Right atrium auricular region (tissue), 2 donors: ENCODE measurements around the gene HOATZ. TPM values are rescaled to one million over a fixed set of nuclear protein-coding genes. Genes with fewer than 3 reads are reported as not detected.

Source experiments
- DNase-seq: peaks from one replicate; pipeline ENCODE4 v3.0.0-alpha.2; 2019; ENCODE audit warnings: low spot score
- H3K27ac ChIP-seq, 2 donors: fragments of 200-600 bp; sonication (generic); 1 replicate in 1 of 2; 2 replicates in 1 of 2; pipeline ENCODE4 v1.5.1; 2016 to 2019
- H3K27me3 ChIP-seq, 2 donors: fragments of 200-600 bp; sonication (generic); one replicate each; pipeline versions ENCODE4 v1.5.1 to v1.6.0; 2017 to 2019
- H3K36me3 ChIP-seq: fragments of 200-600 bp; sonication (generic); one replicate; pipeline ENCODE4 v1.5.1; 2016
- H3K4me1 ChIP-seq, 2 donors: fragments of 200-600 bp; sonication (generic); one replicate each; pipeline versions ENCODE4 v1.5.1 to v1.6.0; 2017 to 2019
- H3K4me3 ChIP-seq, 2 donors: fragments of 200-600 bp; sonication (generic); 1 replicate in 1 of 2; 2 replicates in 1 of 2; pipeline ENCODE4 v1.5.1; 2017 to 2019; ENCODE audit warnings: mild to moderate bottlenecking in 1 of 2, moderate library complexity in 1 of 2
- H3K9me3 ChIP-seq, 2 donors: fragments of 200-600 bp; sonication (generic); one replicate each; pipeline ENCODE4 v1.5.1; 2019
- CTCF ChIP-seq, 2 donors: fragments of 200-600 bp; sonication (generic); IDR thresholded peaks; one replicate each; pipeline ENCODE4 v1.5.1; 2019; ENCODE audit warnings: antibody characterized with exemption in 2 of 2
- total RNA-seq, 2 donors: library from RNA; depleted of rRNA; stranded (reverse); fragments of >200 nt; gene quantifications; one replicate each; pipeline ENCODE4 v1.1.0, GENCODE V29; 2016

HOATZ gene
- total RNA-seq, 2 donors from 2014 or later: not detected

GRCh38 chr11:111490496-111490895 lies 24.1 kb upstream of the HOATZ start:
- Histone ChIP-seq H3K9me3 (peaks cover 0 to 16% of the 10 kb centered on the region in 2 donors), H3K4me1 (no peaks in the 10 kb centered on the region), H3K27me3 (no peaks in the 10 kb centered on the region), H3K36me3 (no peaks in the 10 kb centered on the region), H3K27ac (no peak overlapping the region), H3K4me3 (no peak overlapping the region)
- TF ChIP-seq CTCF (IDR thresholded peaks at IDR 0.05): no peak
- DNase-seq: no peak

GRCh38 chr11:111494040-111494439 lies 20.5 kb upstream of the HOATZ start:
- Histone ChIP-seq H3K36me3 (no peaks in the 10 kb centered on the region), H3K27me3 (no peaks in the 10 kb centered on the region), H3K4me3 (no peak overlapping the region), H3K27ac (no peak overlapping the region), H3K9me3 (no peaks in the 10 kb centered on the region), H3K4me1 (no peaks in the 10 kb centered on the region)
- no peak for TF ChIP-seq CTCF (IDR thresholded peaks at IDR 0.05)
- no peak for DNase-seq

- no peaks in the 10 kb centered on the region for H3K36me3 ChIP-seq
- no peak overlapping the region for H3K27ac ChIP-seq
- no peaks in the 10 kb centered on the region for H3K4me1 ChIP-seq
- DNase-seq: no peak
- H3K4me3 ChIP-seq: no peak overlapping the region
- H3K9me3 ChIP-seq: no peaks in the 10 kb centered on the region
- TF ChIP-seq CTCF (IDR thresholded peaks at IDR 0.05): no peak
- H3K27me3 ChIP-seq: no peaks in the 10 kb centered on the region
Measured at GRCh38 chr11:111499483-111499882, 15.1 kb upstream of the HOATZ start.

- Histone ChIP-seq H3K36me3 (no peaks in the 10 kb centered on the region), H3K4me3 (no peak overlapping the region), H3K27me3 (no peaks in the 10 kb centered on the region), H3K27ac (no peak overlapping the region), H3K9me3 (no peaks in the 10 kb centered on the region), H3K4me1 (no peaks in the 10 kb centered on the region)
- no peak for TF ChIP-seq CTCF (IDR thresholded peaks at IDR 0.05)
- no peak for DNase-seq
Measured at GRCh38 chr11:111500481-111500880, 14.1 kb upstream of the HOATZ start.

GRCh38 chr11:111502611-111503010 lies 12.0 kb upstream of the HOATZ start:
- H3K36me3 ChIP-seq: no peaks in the 10 kb centered on the region
- H3K27ac ChIP-seq: no peak overlapping the region
- H3K4me3 ChIP-seq: no peak overlapping the region
- no peak for TF ChIP-seq CTCF (IDR thresholded peaks at IDR 0.05)
- H3K9me3 ChIP-seq: no peaks in the 10 kb centered on the region
- no peak for DNase-seq
- H3K27me3 ChIP-seq: no peaks in the 10 kb centered on the region
- H3K4me1 ChIP-seq: no peaks in the 10 kb centered on the region

- Histone ChIP-seq H3K9me3 (no peaks in the 10 kb centered on the region), H3K4me1 (peaks cover 0 to 20% of the 10 kb centered on the region in 2 donors), H3K36me3 (no peaks in the 10 kb centered on the region), H3K27ac (no peak overlapping the region), H3K4me3 (no peak overlapping the region), H3K27me3 (peaks cover 6 to 16% of the 10 kb centered on the region in 2 donors)
- TF ChIP-seq CTCF (IDR thresholded peaks at IDR 0.05): no peak
- no peak for DNase-seq
Measured at GRCh38 chr11:111510311-111510710, 4.3 kb upstream of the HOATZ start.
